HEK293 (cell line): ENCODE data around the gene RPL19.

Source experiments
- CTCF ChIA-PET: fragments of 350-600 bp; formaldehyde crosslinking; extraction: SDS; loops from one replicate; lab custom pipeline; 2021; ENCODE audit warnings: antibody characterized with exemption; lab: Yijun Ruan, JAX
- POLR2A ChIA-PET: fragments of 300-600 bp; formaldehyde crosslinking; extraction: SDS; loops from one replicate; lab custom pipeline; 2020; ENCODE audit warnings: antibody characterized with exemption, inconsistent platforms; lab: Yijun Ruan, JAX
- H3K27ac ChIP-seq: fragments of 200-500 bp; sonication (Bioruptor generic); 2 replicates; pipeline ENCODE4 v1.5.1; 2014; ENCODE audit warnings: low read depth, low read length, control low read depth, inconsistent platforms; ENCODE audit errors: extremely low read depth
- H3K36me3 ChIP-seq, 2 experiments: fragments of 200-500 bp in 1 of 2; sonication (Bioruptor generic) in 1 of 2; 1 replicate in 1 of 2; 2 replicates in 1 of 2; pipeline ENCODE4 v1.5.1; 2014 to 2017; ENCODE audit warnings: inconsistent platforms in 2 of 2, low read length in 2 of 2; ENCODE audit not compliant: control insufficient read depth in 2 of 2, insufficient read depth in 1 of 2
- H3K4me1 ChIP-seq: fragments of 200-500 bp; sonication (Bioruptor generic); 2 replicates; pipeline ENCODE4 v1.5.1; 2014; ENCODE audit warnings: mild to moderate bottlenecking, low read length, inconsistent platforms; ENCODE audit not compliant: control insufficient read depth, insufficient read depth
- H3K4me3 ChIP-seq: 2 replicates; pipeline ENCODE4 v1.5.1; 2011; ENCODE audit warnings: low read depth, mild to moderate bottlenecking, control low read depth, low read length, moderate library complexity
- H3K9me3 ChIP-seq: fragments of 200-500 bp; sonication (Bioruptor generic); 2 replicates; pipeline ENCODE4 v1.5.1; 2014; ENCODE audit warnings: low read depth, low read length, inconsistent platforms; ENCODE audit not compliant: control insufficient read depth, insufficient read depth
- CTCF ChIP-seq: fragments of 450-650 bp; formaldehyde crosslinking; IDR thresholded peaks from 2 replicates; pipeline ENCODE4 v1.5.1; 2016; ENCODE audit warnings: missing biosample characterization, missing genetic modification characterization
- EGR2 ChIP-seq: fragments of 450-650 bp; formaldehyde crosslinking; IDR thresholded peaks from 2 replicates; pipeline ENCODE4 v1.5.1; 2016; ENCODE audit warnings: low read depth, missing biosample characterization, missing genetic modification characterization
- HIC1 ChIP-seq: fragments of 450-650 bp; formaldehyde crosslinking; IDR thresholded peaks from 2 replicates; pipeline ENCODE4 v1.5.1; 2016; ENCODE audit warnings: missing biosample characterization, missing genetic modification characterization
- KLF1 ChIP-seq: fragments of 450-650 bp; formaldehyde crosslinking; IDR thresholded peaks from 2 replicates; pipeline ENCODE4 v1.5.1; 2016; ENCODE audit warnings: missing biosample characterization, missing genetic modification characterization
- KLF10 ChIP-seq: fragments of 450-650 bp; IDR thresholded peaks from 2 replicates; pipeline ENCODE4 v1.5.1; 2018; ENCODE audit warnings: missing biosample characterization, mild to moderate bottlenecking, missing genetic modification characterization
- MZF1 ChIP-seq: fragments of 450-650 bp; formaldehyde crosslinking; IDR thresholded peaks from 2 replicates; pipeline ENCODE4 v1.5.1; 2017; ENCODE audit warnings: missing biosample characterization, missing genetic modification characterization, borderline replicate concordance
- PATZ1 ChIP-seq: fragments of 450-650 bp; formaldehyde crosslinking; IDR thresholded peaks from 2 replicates; pipeline ENCODE4 v1.5.1; 2016; ENCODE audit warnings: missing biosample characterization, missing genetic modification characterization
- SP2 ChIP-seq: fragments of 450-650 bp; formaldehyde crosslinking; IDR thresholded peaks from 2 replicates; pipeline ENCODE4 v1.5.1; 2016; ENCODE audit warnings: missing biosample characterization, missing genetic modification characterization
- TCF7L2 ChIP-seq: IDR thresholded peaks from 2 replicates; pipeline ENCODE4 v1.6.1; 2011; ENCODE audit warnings: low read depth, mild to moderate bottlenecking, inconsistent platforms, low read length, moderate library complexity, borderline replicate concordance
- YY2 ChIP-seq: fragments of 450-650 bp; formaldehyde crosslinking; IDR thresholded peaks from 2 replicates; pipeline ENCODE4 v1.5.1; 2016; ENCODE audit warnings: missing biosample characterization, missing genetic modification characterization
- ZBTB17 ChIP-seq: fragments of 450-650 bp; formaldehyde crosslinking; IDR thresholded peaks from 2 replicates; pipeline ENCODE4 v1.5.1; 2016; ENCODE audit warnings: missing biosample characterization, missing genetic modification characterization
- ZBTB20 ChIP-seq: fragments of 450-650 bp; formaldehyde crosslinking; IDR thresholded peaks from 2 replicates; pipeline ENCODE4 v1.5.1; 2016; ENCODE audit warnings: missing biosample characterization, missing genetic modification characterization
- ZFHX2 ChIP-seq: fragments of 450-650 bp; formaldehyde crosslinking; conservative IDR thresholded peaks from 2 replicates; pipeline ENCODE4 v1.5.1; 2016; ENCODE audit warnings: missing biosample characterization, missing genetic modification characterization
- ZFP69B ChIP-seq: fragments of 450-650 bp; formaldehyde crosslinking; IDR thresholded peaks from 2 replicates; pipeline ENCODE4 v1.5.1; 2016; ENCODE audit warnings: missing biosample characterization, missing genetic modification characterization
- ZIC2 ChIP-seq: fragments of 450-650 bp; formaldehyde crosslinking; IDR thresholded peaks from 2 replicates; pipeline ENCODE4 v1.5.1; 2016; ENCODE audit warnings: missing biosample characterization, missing genetic modification characterization
- ZNF140 ChIP-seq: fragments of 450-650 bp; formaldehyde crosslinking; IDR thresholded peaks from 2 replicates; pipeline ENCODE4 v1.5.1; 2016; ENCODE audit warnings: missing biosample characterization, missing genetic modification characterization
- ZNF391 ChIP-seq: fragments of 450-650 bp; formaldehyde crosslinking; IDR thresholded peaks from 2 replicates; pipeline ENCODE4 v1.5.1; 2016; ENCODE audit warnings: low read depth, missing biosample characterization, missing genetic modification characterization, borderline replicate concordance
- ZNF449 ChIP-seq: fragments of 450-650 bp; formaldehyde crosslinking; IDR thresholded peaks from 2 replicates; pipeline ENCODE4 v1.5.1; 2017; ENCODE audit warnings: missing biosample characterization, mild to moderate bottlenecking, missing genetic modification characterization, moderate library complexity
- ZNF560 ChIP-seq: fragments of 450-650 bp; formaldehyde crosslinking; IDR thresholded peaks from 2 replicates; pipeline ENCODE4 v1.5.1; 2017; ENCODE audit warnings: missing biosample characterization, missing genetic modification characterization, borderline replicate concordance
- ZNF596 ChIP-seq: fragments of 450-650 bp; IDR thresholded peaks from 2 replicates; pipeline ENCODE4 v1.5.0; 2018; ENCODE audit warnings: missing biosample characterization, mild to moderate bottlenecking, missing genetic modification characterization, moderate library complexity
- ZNF701 ChIP-seq: fragments of 450-650 bp; formaldehyde crosslinking; IDR thresholded peaks from 2 replicates; pipeline ENCODE4 v1.5.1; 2016; ENCODE audit warnings: missing biosample characterization, missing genetic modification characterization
- ZSCAN18 ChIP-seq: fragments of 450-650 bp; formaldehyde crosslinking; IDR thresholded peaks from 2 replicates; pipeline ENCODE4 v1.5.1; 2016; ENCODE audit warnings: missing biosample characterization, missing genetic modification characterization

RPL19 gene

GRCh38 chr17:39196808-39197291 is 3.2 kb upstream of the RPL19 start (continued):
- TF ChIP-seq ZNF449 (tag by site-specific recombination) (no peak), EGR2 (tag by site-specific recombination) (peak; percentile 90), ZSCAN18 (tag by site-specific recombination) (no peak), ZFHX2 (tag by site-specific recombination) (peak; percentile 96), KLF1 (tag by site-specific recombination) (peak; percentile 56; the same call in 1 of the 2 replicates), ZNF391 (tag by site-specific recombination) (no peak), ZNF701 (tag by site-specific recombination) (no peak), SP2 (peak; percentile 52), CTCF (peak; percentile 16; the same call in 1 of the 2 replicates), KLF10 (tag by site-specific recombination) (0 out of 2 replicates have a peak, but pooled peaks have one; percentile 1)
- TF ChIP-seq, all 188 proteins: peak for 11

- POLR2A ChIA-PET = interaction anchor here (0.5 to 2.2 kb wide), 5 partner anchors 8 to 79 kb away, joined by 3 to 15 read pairs (median 4); no protein-coding TSS in a partner anchor
- Histone ChIP-seq H3K27ac (peak within 1 kb of the TSS; percentile 78), H3K9me3 (no peaks in the 10 kb centered on the region), H3K4me3 (peak within 1 kb of the TSS; percentile 61), H3K36me3 (peaks cover 15 to 38% of the 10 kb centered on the region in 2 experiments), H3K4me1 (peaks cover 19% of the 10 kb centered on the region; the same call in 1 of the 2 replicates)
- CTCF ChIA-PET = interaction anchor here (2.0 to 18.9 kb wide), 4 partner anchors 9 to 47 kb away, joined by 8 to 733 read pairs (median 20); no protein-coding TSS in a partner anchor
- TF ChIP-seq ZBTB17 (tag by site-specific recombination) = peak; percentile 75
- 0 out of 2 replicates have a peak, but pooled peaks have one; percentile 37 for TF ChIP-seq YY2 (tag by site-specific recombination)
- TF ChIP-seq ZNF560 (tag by site-specific recombination) = no peak
- TF ChIP-seq SP2 = peak; percentile 83
- no peak for TF ChIP-seq ZNF140 (tag by site-specific recombination)
- no peak for TF ChIP-seq TCF7L2
- TF ChIP-seq HIC1 (tag by site-specific recombination) = 0 out of 2 replicates have a peak, but pooled peaks have one; percentile 37
- TF ChIP-seq ZIC2 (tag by site-specific recombination) = peak; percentile 90
- TF ChIP-seq ZFHX2 (tag by site-specific recombination) = peak; percentile 42
- TF ChIP-seq ZNF596 (tag by site-specific recombination) = 0 out of 2 replicates have a peak, but pooled peaks have one; percentile 40
- TF ChIP-seq ZBTB20 = peak; percentile 67; the same call in 1 of the 2 replicates
- 0 out of 2 replicates have a peak, but pooled peaks have one; percentile 20 for TF ChIP-seq ZFP69B (tag by site-specific recombination)
- TF ChIP-seq PATZ1 (tag by site-specific recombination) = peak; percentile 63
- TF ChIP-seq MZF1 (tag by site-specific recombination) = no peak
Observed at GRCh38 chr17:39197380-39198185, 2.5 kb upstream of the RPL19 start, which contains the start of gene CACNB1. TSS of gene CACNB1 (minus strand) at chr17:39197669. CDS start at chr17:39197495, 174 bp downstream.
